HG02852 (cell line): ENCODE results near the gene PDSS2.
"Not testable (repeated sequence)": the region's sequence is repeated elsewhere in the genome, so short reads cannot be mapped to it uniquely, and the experiment has no call there.

Source experiments
- ATAC-seq: cut with Tn5 transposase; IDR thresholded peaks from one replicate; pipeline ENCODE4 v1.9.1; 2021; ENCODE audit warnings: mild to moderate bottlenecking, moderate library complexity; ENCODE audit not compliant: unreplicated experiment

PDSS2 gene

GRCh38 chr6:107186047-107186446 lies 273.3 kb downstream of the PDSS2 start:
- ATAC-seq, result no peak

GRCh38 chr6:107185391-107185970 lies 273.9 kb downstream of the PDSS2 start:
- ATAC-seq, result no peak

GRCh38 chr6:107184435-107184834 lies 274.9 kb downstream of the PDSS2 start:
- ATAC-seq, result no peak

GRCh38 chr6:107180099-107180498 lies 279.3 kb downstream of the PDSS2 start:
- no peak for ATAC-seq

GRCh38 chr6:107179004-107179403 lies 280.4 kb downstream of the PDSS2 start:
- no peak for ATAC-seq

- no peak for ATAC-seq
Measured at GRCh38 chr6:107173779-107174178, 285.6 kb downstream of the PDSS2 start.

- ATAC-seq, result no peak
Measured at GRCh38 chr6:107171513-107171912, 287.9 kb downstream of the PDSS2 start.

GRCh38 chr6:107164299-107164698 lies 295.1 kb downstream of the PDSS2 start:
- not testable (repeated sequence) for ATAC-seq

GRCh38 chr6:107161521-107161920 lies 297.8 kb downstream of the PDSS2 start:
- ATAC-seq, result no peak

GRCh38 chr6:107156617-107157016 lies 302.7 kb downstream of the PDSS2 start:
- no peak for ATAC-seq

GRCh38 chr6:107154801-107155160 lies 304.6 kb downstream of the PDSS2 start:
- no peak for ATAC-seq

- ATAC-seq, result no peak
Measured at GRCh38 chr6:107154131-107154800, 305.1 kb downstream of the PDSS2 start.

- no peak for ATAC-seq
Measured at GRCh38 chr6:107152638-107153430, 306.5 kb downstream of the PDSS2 start.

- no peak for ATAC-seq
Measured at GRCh38 chr6:107144666-107145065, 314.7 kb downstream of the PDSS2 start.

GRCh38 chr6:107144014-107144413 lies 315.4 kb downstream of the PDSS2 start:
- no peak for ATAC-seq

- ATAC-seq, result no peak
Measured at GRCh38 chr6:107140581-107140980, 318.8 kb downstream of the PDSS2 start.

GRCh38 chr6:107136324-107136723 lies 323.0 kb downstream of the PDSS2 start:
- not testable (repeated sequence) for ATAC-seq

- ATAC-seq, result not testable (repeated sequence)
Measured at GRCh38 chr6:107135048-107135680, 324.2 kb downstream of the PDSS2 start.

- ATAC-seq, result no peak
Measured at GRCh38 chr6:107132330-107132954, 326.9 kb downstream of the PDSS2 start.

- no peak for ATAC-seq
Measured at GRCh38 chr6:107129370-107129925, 329.9 kb downstream of the PDSS2 start.

GRCh38 chr6:107128577-107128976 lies 330.8 kb downstream of the PDSS2 start:
- no peak for ATAC-seq
